Activated CD4-positive, alpha-beta T cell treated with anti-CD3 and anti-CD28 coated beads, Interleukin-10, Interleukin-2, amounts not matched to agents 100 ng/mL and 50 ng/mL, durations not matched to agents 16 hours and 8 hours (primary cell): ENCODE data around the gene PTPRD.
"Not testable (repeated sequence)": the region's sequence is repeated elsewhere in the genome, so short reads cannot be mapped to it uniquely, and the experiment has no call there.

ENCODE experiments used
- DNase-seq: peaks from one replicate; pipeline ENCODE4 v3.0.0-alpha.2; 2020

Gene PTPRD

DNA sequence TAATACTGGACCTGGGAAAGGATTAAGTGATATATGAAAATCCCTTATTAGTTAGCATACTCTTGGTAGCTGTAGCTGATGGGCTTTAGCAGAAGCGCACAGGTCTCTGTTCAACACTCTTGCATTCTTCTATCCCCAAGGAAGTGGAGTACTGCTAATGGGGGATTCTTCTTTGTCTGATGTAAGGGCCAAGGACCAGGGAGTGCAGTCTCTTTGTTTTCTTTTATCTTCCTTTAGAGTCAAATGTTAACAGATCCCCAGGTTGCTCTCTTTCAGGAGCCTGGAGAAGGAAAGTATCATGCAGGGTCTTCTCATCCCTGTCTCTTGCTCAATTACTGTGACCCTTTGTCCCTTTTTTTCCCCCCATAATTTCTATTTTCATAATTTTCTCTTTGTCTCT lies 1666.3 kb downstream of the PTPRD start:
- no peak for DNase-seq

DNA sequence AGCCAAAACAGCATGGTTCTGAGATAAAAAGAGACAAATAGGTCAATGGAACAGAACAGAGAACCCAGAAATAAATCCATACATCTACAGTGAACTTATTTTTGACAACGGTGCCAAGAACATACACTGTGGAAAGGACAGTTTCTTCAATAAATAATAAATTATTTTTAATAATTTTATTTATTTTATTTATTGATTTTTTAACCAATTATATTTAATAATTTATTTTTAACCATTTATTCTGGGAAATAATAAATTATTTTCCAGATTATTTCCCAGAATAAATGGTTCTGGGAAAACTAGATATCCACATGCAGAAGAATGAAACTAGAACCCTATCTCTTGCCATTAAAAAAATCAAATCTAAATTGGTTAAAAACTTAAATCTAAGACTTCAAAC lies 1669.4 kb downstream of the PTPRD start:
- no peak for DNase-seq

DNA sequence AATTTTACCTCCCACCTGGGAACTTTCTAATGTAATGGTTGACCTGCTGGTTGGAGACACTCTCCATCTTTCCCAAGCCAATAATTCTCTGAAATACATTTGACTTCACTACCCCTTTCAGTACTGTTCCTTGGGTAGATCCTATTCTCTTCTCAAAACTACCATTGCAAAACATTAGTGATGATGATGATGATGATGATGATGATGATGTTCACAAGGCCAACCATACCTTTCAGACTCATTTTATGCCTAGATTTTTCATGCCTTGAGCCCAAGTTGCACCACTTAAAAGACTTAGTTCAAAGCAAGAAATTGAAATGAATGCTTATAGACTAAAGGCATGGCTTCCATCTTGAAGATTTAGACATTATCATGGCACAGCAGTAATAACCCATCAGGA lies 1672.2 kb downstream of the PTPRD start:
- DNase-seq = no peak

DNA sequence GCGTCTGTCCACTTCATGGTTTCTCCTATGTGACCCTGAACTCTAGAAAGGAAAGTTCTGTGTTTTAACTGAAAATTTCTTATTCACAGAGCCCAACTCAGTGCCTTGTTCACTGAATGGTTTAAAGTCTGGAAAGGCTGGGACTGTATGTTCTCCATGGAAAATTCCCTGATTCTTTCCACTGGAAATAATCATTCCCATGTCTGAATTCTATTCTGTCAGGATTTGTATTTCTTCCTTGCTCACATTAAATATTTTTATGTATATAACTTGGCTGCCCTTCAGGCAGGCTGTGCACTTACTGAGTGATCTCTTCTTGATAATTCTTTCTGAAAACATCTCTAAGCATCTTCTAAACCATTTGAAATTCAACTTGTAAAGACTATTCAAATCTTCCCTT lies 1686.3 kb downstream of the PTPRD start:
- DNase-seq = no peak

DNA sequence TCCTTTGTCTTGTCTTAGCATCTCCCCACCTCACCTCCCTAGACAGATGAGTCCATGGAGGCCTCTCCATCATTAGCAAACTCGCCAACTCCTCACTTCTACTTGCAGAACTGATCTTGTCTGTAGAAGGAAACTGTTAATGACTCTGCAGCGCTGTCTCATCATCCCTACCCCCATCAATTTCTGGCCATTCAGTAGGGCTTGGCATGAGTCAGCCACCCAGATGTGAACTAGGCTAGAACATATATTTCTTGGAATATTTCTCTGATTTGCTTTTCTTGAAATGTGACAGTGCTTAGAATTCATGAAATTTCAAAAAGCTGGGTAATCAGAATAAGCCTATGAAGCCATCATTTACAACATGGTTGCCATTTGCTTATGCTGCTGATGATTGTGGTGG lies 1688.2 kb downstream of the PTPRD start:
- no peak for DNase-seq

DNA sequence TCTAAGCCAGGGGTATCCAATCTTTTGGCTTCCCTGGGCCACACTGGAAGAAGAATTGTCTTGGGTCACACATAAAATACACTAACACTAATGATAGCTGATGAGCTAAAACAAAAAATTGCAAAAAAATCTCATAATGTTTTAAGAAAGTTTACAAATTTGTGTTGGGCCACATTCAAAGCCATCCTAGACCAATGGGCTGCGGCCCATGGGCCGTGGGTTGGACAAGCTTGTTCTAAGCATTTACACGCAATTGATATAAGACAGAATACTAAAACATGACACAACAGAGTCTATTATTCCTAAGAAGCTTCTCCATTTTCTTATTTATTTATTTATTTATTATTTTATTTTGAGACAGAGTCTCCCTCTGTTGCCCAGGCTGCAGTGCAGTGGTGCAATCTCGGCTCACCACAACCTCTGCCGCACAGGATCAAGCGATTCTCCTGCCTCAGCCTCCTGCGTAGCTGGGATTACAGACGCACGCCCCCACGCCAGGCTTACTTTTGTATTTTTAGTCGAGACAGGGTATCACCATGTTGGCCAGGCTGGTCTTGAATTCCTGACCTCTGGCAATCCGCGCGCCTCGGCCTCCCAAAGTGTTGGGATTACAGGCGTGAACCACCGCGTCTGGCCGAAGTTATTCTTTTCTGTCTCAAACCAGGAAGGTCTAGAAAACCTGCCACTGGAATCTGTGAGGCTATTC lies 1692.2 kb downstream of the PTPRD start:
- DNase-seq = not testable (repeated sequence)

DNA sequence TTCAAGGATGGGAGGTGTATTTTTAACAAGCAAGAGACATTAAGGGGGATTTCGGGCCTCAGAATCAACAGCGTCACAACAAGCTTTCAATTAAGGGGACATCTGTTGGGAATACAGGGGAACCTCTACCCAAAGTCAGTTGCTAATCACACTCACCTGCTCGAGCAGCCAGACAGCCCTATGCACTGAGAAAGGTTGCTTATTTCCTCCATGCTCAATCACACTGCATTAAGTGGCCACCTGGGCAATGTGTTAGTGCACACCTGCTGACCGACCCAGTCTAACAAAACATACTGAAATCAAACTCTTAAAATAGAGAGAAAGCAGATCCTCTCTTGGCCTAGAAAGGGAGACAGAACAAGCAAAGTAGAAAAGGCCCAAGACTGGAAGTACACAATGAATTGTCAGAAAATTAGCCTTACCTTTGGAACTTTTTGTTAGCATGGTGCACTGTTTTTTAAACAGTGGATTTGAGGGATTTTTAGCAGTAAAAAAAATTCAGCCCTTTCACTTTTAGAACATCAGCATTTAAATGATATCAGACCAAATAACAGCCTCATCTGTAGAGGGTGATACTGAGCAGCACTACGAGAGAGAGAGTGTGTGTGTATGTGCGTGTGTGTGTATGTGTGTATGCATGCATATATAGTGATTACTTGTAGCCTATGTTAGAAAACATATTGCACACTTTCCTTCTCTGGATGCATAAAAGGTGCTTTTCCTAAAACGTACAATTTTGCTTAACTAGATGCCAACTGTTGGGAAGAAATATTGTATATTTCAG lies 1694.7 kb downstream of the PTPRD start:
- no peak for DNase-seq

DNA sequence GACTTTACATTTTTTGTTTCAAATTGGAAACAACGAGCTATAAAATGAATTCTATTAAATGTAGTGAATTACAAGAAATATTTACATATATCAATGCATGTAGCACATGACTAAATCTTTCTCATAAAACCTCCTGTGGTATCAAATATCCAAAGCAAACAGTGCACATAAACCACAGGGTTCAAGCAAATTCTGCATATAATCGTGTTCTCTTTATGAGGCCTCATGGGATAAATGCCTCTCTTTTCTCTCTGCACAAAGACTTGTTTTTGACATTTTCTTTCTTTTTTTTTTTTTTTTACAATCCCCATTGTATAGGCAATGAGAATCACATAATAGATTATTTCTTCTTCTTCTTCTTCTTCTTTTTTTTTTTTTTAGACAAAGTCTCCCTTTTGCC lies 1696.0 kb downstream of the PTPRD start:
- DNase-seq = no peak

DNA sequence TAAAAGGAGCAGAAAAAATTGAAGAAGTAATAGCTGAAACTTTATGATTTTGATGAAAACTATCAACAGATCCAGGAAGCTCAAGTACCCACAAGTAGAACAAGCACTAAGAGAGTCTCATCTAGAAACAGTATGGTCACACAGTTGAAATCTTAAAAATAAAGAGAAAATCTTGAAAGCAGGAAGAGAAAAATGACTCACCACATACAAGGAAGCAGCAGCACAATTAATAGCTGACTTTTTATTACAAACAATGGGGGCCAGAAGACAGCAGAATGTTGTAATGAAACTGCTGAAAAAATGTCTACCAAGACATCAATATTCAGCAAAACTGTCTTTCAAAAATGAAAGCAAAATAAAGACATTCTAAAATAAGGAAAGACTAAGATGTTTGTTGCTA lies 1704.9 kb downstream of the PTPRD start:
- DNase-seq = no peak

DNA sequence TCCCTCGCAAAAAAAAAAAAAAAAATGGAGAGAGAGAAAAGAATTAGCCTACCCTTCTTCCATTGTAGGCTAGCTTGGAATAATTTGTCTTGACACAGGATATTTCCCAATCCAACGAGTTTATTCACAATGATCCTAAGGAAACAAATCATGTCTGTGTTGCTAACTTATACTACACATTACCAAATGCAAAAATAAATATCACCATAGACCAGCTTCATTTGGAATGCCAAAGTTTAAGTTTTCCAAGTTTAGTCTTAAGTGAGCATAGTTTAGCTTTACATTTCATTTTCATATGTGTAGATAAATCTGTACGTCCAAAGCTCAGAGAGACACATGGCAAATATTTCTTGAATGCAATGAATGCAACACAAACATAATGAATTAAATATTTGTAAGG lies 1707.1 kb downstream of the PTPRD start:
- DNase-seq = no peak

DNA sequence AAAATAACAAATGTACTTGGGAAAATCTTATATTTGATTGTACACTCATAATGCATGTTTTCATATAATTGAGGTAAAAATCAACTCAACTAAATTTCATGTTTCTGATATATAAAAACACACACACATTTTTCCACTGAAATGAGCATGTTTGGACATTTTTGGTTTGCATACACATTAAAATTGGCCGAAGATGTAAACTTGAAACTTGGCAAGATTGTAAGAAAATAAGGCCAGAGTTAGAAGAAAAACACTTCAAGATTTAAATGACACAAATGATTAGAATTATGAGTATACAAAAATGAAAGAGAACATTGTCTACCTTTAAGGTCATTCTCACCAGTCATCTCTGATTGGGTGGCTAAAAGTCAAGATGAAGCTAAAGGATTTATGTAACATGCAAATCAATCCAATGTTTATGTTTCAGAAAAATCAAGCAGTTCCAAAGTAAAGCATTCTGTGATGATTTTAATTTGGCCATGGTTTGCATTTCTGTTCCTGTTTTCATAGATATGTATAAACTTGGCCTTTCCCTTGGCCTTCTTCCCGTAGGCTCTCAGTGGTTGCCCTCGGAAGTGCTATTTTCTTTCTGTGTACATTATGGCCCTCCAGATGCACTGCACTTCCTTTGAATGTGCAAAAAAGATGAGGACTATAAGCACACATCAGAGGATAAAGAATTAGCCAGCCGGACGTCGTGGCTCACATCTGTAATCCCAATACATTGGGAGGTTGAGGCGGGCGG lies 1707.9 kb downstream of the PTPRD start:
- no peak for DNase-seq

DNA sequence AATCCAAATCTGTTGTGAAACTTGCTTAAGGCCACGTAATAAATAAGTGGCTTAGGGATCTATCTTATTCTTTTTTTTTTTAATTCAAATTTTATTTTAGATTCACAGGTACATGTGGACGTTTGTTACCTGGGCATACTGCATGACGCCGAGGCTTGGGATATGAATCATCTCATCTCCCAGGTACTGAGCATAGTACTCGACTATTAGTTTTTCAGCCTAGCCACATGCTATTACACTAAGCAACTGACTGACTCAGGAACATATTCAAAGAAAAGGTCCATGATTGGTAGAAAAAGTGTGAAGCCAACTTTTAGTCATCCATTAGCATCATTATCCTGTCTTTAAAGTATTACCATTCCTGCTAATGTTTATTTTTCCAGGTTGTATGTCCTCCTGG lies 1709.7 kb downstream of the PTPRD start:
- DNase-seq = no peak

DNA sequence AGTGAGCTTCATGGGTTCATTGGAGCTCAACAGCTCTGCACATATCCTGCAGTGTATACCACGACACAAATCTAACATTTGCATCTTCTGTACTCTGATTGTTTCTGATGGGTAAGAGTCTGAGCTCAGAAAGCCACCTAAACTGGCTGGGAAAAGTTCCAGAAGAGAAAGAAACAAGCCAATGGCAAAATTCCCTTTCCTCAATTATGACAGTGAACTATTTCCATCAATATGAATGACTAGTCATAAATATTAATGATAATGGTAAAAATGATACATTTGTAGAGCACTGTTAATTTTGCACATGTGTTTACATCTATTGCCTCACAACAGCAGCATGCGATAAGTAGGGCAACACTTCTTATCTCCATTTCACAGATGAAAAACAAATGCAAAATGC lies 1711.7 kb downstream of the PTPRD start:
- no peak for DNase-seq

DNA sequence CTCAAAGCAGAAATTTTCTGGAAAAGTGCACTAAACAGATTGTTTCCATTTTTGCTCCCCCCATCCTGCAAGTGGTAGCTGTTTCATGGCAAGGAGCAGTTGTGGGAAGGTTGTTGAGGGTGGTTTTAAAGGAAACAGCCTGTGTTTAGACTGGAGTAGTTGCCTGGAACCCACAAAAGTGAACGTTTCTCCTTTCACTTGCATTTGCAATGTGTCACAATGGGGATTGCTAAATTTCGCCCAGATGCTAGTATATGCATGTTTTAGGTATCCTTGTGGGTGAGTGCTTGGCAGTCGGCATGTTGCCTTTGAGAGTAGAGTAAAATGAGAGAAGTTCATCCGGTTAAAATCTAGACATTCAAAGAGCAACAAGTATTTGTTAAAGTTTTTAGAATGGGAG lies 1713.3 kb downstream of the PTPRD start:
- no peak for DNase-seq

DNA sequence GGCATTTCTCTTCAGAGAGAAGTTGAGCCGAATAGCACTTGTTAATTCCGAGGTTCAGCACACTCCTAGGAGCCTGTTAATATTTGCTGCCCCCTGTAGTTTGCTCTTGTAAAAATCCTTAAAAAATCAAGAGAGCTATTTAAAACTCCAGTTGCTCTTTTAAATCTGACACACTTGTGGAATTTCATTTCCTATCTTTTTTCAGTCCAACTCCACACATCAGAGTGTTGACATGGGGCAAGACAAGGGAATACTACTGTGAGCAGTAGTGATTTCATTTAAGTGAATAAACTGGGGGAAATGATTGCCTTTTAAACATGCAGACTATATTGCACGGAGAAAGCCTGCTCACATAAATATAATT lies 1717.0 kb downstream of the PTPRD start:
- peak; percentile 16 for DNase-seq

DNA sequence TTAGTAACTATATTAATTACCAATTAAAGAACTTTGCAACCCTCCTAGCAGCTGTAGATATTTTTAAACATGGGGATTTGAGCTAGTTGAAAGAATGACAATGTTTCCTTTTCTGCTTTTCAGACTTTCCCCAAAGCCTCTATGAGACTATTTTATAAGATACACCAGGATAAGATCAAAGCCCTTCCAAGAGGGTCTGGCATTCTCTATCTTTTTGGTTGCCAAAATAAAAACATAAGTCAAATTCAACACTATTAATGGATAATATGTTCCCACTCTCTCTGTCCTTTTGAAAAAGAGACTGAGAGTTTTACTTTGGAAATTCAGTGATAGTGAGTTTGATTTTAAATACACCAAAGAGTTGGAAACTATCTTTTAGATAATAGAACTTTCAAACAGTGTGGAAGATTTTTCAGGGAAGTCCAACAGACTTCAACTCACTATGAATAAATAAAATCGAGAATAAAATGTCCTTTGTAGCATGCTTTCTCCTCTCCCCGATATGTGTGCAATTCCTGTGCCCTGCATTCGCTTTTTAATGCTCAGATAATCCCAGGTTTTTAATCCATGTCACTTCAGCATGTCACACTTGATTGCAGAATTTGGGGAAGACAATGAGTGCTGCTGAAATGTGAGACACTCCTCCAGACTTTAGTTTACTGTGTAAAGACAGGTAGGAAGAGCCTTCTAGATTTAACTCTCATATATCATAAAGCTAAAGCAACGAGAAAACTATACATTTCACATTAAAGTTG lies 1717.5 kb downstream of the PTPRD start:
- DNase-seq = no peak

DNA sequence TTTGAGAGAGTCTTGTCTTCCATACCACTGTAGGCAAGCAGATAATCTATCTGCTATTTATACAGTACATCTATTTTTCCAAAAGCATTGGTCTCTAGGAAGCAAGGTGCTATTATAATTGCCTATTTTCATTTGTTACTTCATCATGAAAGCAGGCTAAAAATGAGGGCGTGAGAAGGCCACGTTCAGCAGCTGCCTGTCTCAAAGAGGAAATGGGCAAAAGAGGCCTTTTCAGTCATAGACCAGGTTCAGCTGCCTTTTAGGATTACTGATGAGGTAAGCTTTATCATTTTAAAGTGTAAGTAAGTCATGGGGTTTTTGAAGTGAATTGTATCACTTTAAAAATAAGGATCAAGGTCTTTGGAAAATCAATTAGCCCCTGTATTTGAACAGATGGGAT lies 1722.1 kb downstream of the PTPRD start:
- DNase-seq = no peak

DNA sequence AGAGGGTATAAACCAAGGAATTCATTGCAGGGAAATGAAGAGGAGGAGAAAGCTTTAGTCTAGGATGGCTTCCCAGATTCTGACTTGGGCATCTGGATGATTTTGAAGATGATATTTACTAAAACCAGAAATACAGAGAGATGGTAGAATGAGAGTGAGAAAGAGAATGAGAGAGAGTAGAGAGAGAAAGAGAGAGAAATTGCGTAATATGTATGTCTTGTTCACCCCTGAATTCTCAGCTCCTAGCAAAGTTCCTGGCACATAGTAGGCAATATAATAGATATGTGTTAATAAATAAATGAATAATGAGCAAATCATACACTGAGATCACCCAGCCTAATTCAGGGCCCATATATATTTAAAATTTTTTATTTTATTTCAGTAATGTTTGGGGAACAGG lies 1723.7 kb downstream of the PTPRD start:
- no peak for DNase-seq

DNA sequence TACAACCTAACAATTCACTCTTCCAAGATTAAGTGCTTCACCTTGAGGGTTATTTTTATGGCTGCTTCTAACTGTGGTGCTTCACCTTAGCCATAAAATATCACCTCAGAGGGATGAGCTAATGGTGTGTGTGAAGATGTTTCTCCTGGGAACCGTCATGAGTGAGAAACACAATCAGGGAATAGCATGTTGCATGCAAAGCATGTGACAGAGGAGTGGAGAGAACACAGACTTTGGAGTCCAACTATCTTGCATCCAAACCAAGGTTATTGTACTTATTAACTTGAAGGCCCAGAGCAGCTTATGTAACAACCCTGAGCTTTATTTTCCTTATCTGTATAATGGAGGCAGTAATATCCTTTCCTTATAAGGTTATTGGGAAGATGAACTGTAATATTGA lies 1724.2 kb downstream of the PTPRD start:
- DNase-seq = no peak

DNA sequence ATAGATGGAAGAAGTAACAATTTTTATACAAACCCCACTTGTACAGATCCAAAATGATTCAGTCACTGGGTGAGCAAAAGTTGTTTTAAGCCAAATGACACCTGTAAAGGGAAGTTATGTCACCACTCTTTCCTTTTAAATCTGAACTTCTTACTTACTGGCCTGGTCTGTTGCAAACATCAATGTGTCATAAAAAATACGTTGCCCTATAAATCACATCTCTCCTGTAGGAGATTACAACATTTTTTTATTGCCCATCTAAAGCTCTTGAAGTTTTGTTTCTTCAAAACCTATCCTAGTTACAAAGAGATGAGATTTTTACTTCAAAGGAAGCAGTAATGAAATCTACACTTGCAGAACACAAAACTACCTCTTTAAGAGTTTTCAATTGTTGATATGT lies 1725.4 kb downstream of the PTPRD start:
- no peak for DNase-seq

DNA sequence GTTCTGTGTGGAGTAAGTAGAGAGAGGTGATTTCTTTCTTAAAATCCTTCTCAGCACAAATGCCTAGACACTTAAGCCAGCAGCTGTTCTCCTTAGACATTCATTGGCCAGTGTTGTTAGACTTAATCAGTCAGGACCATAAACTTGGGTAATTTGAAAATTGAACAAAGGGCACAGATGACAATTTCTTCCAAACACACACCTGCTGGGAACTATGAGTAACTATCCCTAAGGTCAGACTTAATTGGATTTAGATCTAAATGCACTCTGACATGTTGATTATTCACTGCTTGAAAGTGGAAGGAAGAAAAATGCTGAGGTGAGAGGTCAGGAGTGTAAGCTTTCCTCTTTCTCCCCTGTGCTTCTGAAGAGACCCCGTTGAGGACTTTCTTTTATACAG lies 1729.5 kb downstream of the PTPRD start:
- DNase-seq = no peak

DNA sequence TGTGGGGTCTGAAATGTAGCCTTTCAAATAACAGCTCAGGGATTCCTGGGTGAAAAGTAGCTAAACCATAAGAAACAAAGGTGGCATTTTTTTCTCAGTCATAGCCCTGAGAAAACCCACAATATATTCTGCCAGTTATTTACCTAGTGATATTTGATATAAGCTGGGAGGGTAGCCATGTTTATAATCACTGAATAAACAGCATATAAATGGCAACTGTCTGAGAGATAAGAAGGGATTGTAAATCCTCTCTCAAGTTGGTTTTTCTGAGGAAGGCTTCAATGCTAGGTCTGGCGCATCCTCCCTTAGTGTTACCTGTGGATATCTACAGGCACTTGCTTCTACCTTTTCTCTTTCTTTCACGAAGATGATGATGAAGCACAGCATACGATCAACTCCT lies 1732.7 kb downstream of the PTPRD start:
- DNase-seq = no peak

DNA sequence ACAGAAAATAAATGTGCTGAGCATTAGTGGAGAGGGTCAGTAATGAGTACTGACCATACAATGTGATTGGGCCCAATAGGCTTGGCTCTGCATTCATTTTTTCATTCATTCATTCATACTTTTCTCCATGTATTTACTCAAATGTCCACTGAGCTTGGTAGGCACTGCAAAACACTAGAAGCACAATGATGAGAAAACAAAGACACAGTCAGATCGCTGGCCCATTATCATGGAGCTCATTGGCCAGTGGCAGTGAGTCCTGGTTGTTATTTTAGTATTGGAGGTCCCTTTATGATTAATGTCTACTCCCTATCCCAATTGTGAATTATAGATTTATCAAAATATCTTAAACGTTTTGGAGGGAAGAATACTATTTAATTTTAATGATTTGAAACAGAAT lies 1733.5 kb downstream of the PTPRD start:
- DNase-seq = no peak
